ENCODE results near the gene INF2. TPM values are rescaled to one million over a fixed set of nuclear protein-coding genes. Genes with fewer than 3 reads are reported as not detected.
"Not testable (repeated sequence)": the region's sequence is repeated elsewhere in the genome, so short reads cannot be mapped to it uniquely, and the experiment has no call there.

Gene INF2
- total RNA-seq, 5 donors from 2014 or later (not counting 1 experiment from before 2014, with no cell fraction given) = 72.7 to 128 (median 83.7) TPM

GRCh38 chr14:104651876-104652260 is 37.5 kb upstream of the INF2 start:
- no peaks in the 10 kb centered on the region for H3K36me3 Mint-ChIP-seq
- H3K27me3 Mint-ChIP-seq = peaks cover 1 to 6% of the 10 kb centered on the region in 2 donors
- ChIA-PET POLR2A (no interaction called here), CTCF (interaction anchor here in 1 of 2 donors (0.5 kb wide), 1 partner anchor 723 kb away, joined by 4 read pairs; the partner anchor contains the start of gene TDRD9)
- Histone ChIP-seq H3K36me3 (ENCODE audit: control insufficient read depth in 2 of 2, extremely low read depth in 1 of 2, insufficient read depth in 1 of 2, low read length in 1 of 2) (no peaks in the 10 kb centered on the region), H3K4me1 (ENCODE audit: control insufficient read depth in 1 of 2, extremely low read depth in 1 of 2, insufficient read depth in 2 of 2, low read length in 2 of 2) (peaks cover 6 to 11% of the 10 kb centered on the region in 2 experiments), H3K27ac (ENCODE audit: low read length) (no peak overlapping the region), H3K4me3 (ENCODE audit: control insufficient read depth in 1 of 2, extremely low read depth in 1 of 2, low read length in 1 of 2) (no peak overlapping the region), H3K9me3 (no peaks in the 10 kb centered on the region), H3K27me3 (replicated peaks in 1 of 2; ENCODE audit: control insufficient read depth in 2 of 2, extremely low read depth in 1 of 2, insufficient read depth in 2 of 2, low read length in 1 of 2) (peaks cover 0 to 37% of the 10 kb centered on the region in 2 experiments)
- no peak overlapping the region for H3K27ac Mint-ChIP-seq
- no peak overlapping the region for H3K4me3 Mint-ChIP-seq
- 85% methylated on average over 7 of the region's 20 CpGs for WGBS (ENCODE audit: insufficient coverage)
- no peaks in the 10 kb centered on the region for H3K9me3 Mint-ChIP-seq
- DNase-seq (no peak), ATAC-seq (replicated peaks in 1 of 4) (no peak)
- peaks cover 4 to 14% (median 14%) of the 10 kb centered on the region in 3 donors for H3K4me1 Mint-ChIP-seq

DNA sequence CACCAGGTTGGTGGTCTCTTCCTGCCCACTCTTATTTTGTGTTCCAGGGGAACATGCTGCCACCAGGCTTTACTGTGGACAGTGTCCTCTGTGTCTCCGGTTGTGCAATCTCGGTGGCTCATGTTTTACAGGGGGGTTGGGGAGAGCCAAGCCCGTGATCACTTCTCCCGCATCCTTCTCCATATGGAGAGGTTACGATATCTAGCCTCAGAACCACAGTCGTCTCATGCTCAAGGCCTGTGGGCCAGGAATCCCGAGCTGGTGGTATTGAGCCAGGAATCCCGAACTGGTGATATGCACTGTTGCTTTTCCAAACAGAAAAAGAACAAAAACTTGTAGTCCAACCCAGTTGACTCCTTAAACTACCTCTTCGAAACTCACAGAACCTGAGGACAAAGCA is 37.0 kb upstream of the INF2 start:
- ATAC-seq (replicated peaks in 1 of 4) = no peak
- WGBS (ENCODE audit: insufficient coverage) = 88% methylated on average over 8 of the region's 9 CpGs
- Mint-ChIP-seq H3K36me3 (no peaks in the 10 kb centered on the region), H3K27ac (no peak overlapping the region), H3K4me3 (no peak overlapping the region), H3K9me3 (no peaks in the 10 kb centered on the region), H3K4me1 (peaks cover 9 to 19% (median 16%) of the 10 kb centered on the region in 3 donors), H3K27me3 (peaks cover 1 to 6% of the 10 kb centered on the region in 2 donors)
- ChIA-PET CTCF (no interaction called here), POLR2A (no interaction called here)
- Histone ChIP-seq H3K4me3 (ENCODE audit: control insufficient read depth in 1 of 2, extremely low read depth in 1 of 2, low read length in 1 of 2) (no peak overlapping the region), H3K9me3 (no peaks in the 10 kb centered on the region), H3K27ac (ENCODE audit: low read length) (no peak overlapping the region), H3K27me3 (replicated peaks in 1 of 2; ENCODE audit: control insufficient read depth in 2 of 2, extremely low read depth in 1 of 2, insufficient read depth in 2 of 2, low read length in 1 of 2) (peaks cover 0 to 37% of the 10 kb centered on the region in 2 experiments), H3K4me1 (ENCODE audit: control insufficient read depth in 1 of 2, extremely low read depth in 1 of 2, insufficient read depth in 2 of 2, low read length in 2 of 2) (peaks cover 9 to 16% of the 10 kb centered on the region in 2 experiments), H3K36me3 (ENCODE audit: control insufficient read depth in 2 of 2, extremely low read depth in 1 of 2, insufficient read depth in 1 of 2, low read length in 1 of 2) (no peaks in the 10 kb centered on the region)
- no peak for DNase-seq

DNA sequence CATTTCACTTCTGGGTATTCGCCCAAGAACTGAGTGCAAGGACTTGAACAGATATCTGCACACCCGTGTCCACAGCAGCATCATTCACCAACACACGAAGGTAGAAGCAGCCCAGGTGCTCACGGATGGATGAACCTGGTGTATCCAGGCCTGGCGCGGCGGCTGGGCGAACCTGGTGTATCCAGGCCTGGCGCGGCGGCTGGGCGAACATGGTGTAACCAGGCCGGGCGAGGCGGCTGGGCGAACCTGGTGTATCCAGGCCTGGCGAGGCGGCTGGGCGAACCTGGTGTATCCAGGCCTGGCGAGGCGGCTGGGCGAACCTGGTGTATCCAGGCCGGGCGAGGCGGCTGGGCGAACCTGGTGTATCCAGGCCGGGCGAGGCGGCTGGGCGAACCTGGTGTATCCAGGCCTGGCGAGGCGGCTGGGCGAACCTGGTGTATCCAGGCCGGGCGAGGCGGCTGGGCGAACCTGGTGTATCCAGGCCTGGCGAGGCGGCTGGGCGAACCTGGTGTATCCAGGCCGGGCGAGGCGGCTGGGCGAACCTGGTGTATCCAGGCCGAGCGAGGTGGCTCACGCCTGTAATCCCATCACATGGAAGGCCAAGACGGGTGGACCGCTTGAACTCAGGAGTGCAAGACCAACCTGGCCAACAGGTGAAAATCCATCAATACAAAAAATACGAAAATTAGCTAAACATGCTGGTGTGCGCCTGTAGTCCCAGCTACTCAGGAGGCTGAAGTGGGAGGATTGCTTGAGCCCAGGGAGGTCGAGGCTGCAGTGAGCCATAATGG is 36.1 kb upstream of the INF2 start:
- H3K27ac ChIP-seq (ENCODE audit: low read length); H3K4me3 Mint-ChIP-seq; POLR2A ChIA-PET; H3K36me3 ChIP-seq (ENCODE audit: control insufficient read depth in 2 of 2, extremely low read depth in 1 of 2, insufficient read depth in 1 of 2, low read length in 1 of 2); DNase-seq; H3K9me3 Mint-ChIP-seq; H3K4me3 ChIP-seq (ENCODE audit: control insufficient read depth in 1 of 2, extremely low read depth in 1 of 2, low read length in 1 of 2); H3K27me3 Mint-ChIP-seq; H3K27ac Mint-ChIP-seq; H3K9me3 ChIP-seq; H3K36me3 Mint-ChIP-seq; CTCF ChIA-PET; ATAC-seq (replicated peaks in 1 of 4): not testable (repeated sequence)
- WGBS (ENCODE audit: insufficient coverage) = 96% methylated on average over 24 of the region's 52 CpGs
- H3K4me1 Mint-ChIP-seq = peaks cover 17 to 27% (median 23%) of the 10 kb centered on the region in 3 donors
- peaks cover 14 to 25% of the 10 kb centered on the region in 2 experiments for H3K4me1 ChIP-seq (ENCODE audit: control insufficient read depth in 1 of 2, extremely low read depth in 1 of 2, insufficient read depth in 2 of 2, low read length in 2 of 2)
- H3K27me3 ChIP-seq (replicated peaks in 1 of 2; ENCODE audit: control insufficient read depth in 2 of 2, extremely low read depth in 1 of 2, insufficient read depth in 2 of 2, low read length in 1 of 2) = peaks cover 0 to 40% of the 10 kb centered on the region in 2 experiments

GRCh38 chr14:104654119-104654518 is 35.3 kb upstream of the INF2 start:
- peaks cover 21 to 27% (median 25%) of the 10 kb centered on the region in 3 donors for H3K4me1 Mint-ChIP-seq
- H3K36me3 ChIP-seq (ENCODE audit: control insufficient read depth in 2 of 2, extremely low read depth in 1 of 2, insufficient read depth in 1 of 2, low read length in 1 of 2) = no peaks in the 10 kb centered on the region
- ChIA-PET POLR2A (no interaction called here), CTCF (no interaction called here)
- H3K27me3 Mint-ChIP-seq = peaks cover 1 to 6% of the 10 kb centered on the region in 2 donors
- H3K27ac Mint-ChIP-seq = no peak overlapping the region
- no peak overlapping the region for H3K4me3 ChIP-seq (ENCODE audit: control insufficient read depth in 1 of 2, extremely low read depth in 1 of 2, low read length in 1 of 2)
- H3K4me1 ChIP-seq (ENCODE audit: control insufficient read depth in 1 of 2, extremely low read depth in 1 of 2, insufficient read depth in 2 of 2, low read length in 2 of 2) = peaks cover 21 to 26% of the 10 kb centered on the region in 2 experiments
- peaks cover 0 to 48% of the 10 kb centered on the region in 2 experiments for H3K27me3 ChIP-seq (replicated peaks in 1 of 2; ENCODE audit: control insufficient read depth in 2 of 2, extremely low read depth in 1 of 2, insufficient read depth in 2 of 2, low read length in 1 of 2)
- H3K9me3 Mint-ChIP-seq = no peaks in the 10 kb centered on the region
- H3K27ac ChIP-seq (ENCODE audit: low read length) = no peak overlapping the region
- no peaks in the 10 kb centered on the region for H3K36me3 Mint-ChIP-seq
- DNase-seq (no peak), ATAC-seq (replicated peaks in 1 of 4) (no peak)
- whole genome bisulfite sequencing (ENCODE audit: insufficient coverage) = 91% methylated on average over 6 of the region's 6 CpGs
- H3K9me3 ChIP-seq = no peaks in the 10 kb centered on the region
- H3K4me3 Mint-ChIP-seq = no peak overlapping the region

DNA sequence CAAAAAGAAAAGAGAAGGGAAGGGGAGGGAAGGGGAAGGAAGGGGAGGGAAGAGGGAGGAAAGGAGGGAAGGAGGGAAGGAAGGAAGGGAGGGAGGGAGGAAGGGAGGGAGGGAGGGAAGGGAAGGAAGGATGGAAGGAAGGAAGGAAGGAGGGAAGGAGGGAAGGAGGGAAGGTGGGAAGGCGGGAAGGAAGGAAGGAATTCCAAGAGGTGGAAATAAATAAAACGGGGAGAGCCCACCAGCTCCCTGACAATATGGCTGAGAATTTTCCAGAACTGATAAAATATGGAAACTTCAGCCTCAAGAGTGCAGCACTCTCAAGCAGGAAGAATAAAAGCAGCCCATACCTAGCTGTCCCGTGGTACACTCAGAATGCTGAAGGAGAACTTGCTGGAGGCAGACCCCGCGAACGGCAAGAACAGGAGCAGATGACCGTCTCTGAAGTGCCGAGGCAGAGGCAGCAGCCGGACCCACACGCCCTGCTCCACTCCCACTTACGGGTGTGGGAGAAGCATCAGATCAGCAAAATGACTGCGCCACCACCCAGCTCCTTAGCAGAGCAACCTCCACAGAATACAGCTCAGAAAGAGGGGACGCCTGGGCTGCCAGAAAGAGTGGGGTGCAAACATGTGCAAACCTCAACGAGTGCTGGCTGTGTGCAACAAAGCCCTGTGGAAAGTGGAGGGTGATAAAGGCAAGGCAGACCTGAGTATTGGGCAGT is 34.1 kb upstream of the INF2 start:
- peaks cover 0 to 53% of the 10 kb centered on the region in 2 experiments for H3K27me3 ChIP-seq (replicated peaks in 1 of 2; ENCODE audit: control insufficient read depth in 2 of 2, extremely low read depth in 1 of 2, insufficient read depth in 2 of 2, low read length in 1 of 2)
- H3K4me3 ChIP-seq (ENCODE audit: control insufficient read depth in 1 of 2, extremely low read depth in 1 of 2, low read length in 1 of 2) = no peak overlapping the region
- Mint-ChIP-seq H3K27me3 (peaks cover 0 to 5% of the 10 kb centered on the region in 2 donors), H3K9me3 (no peaks in the 10 kb centered on the region), H3K4me1 (peaks cover 24 to 31% (median 25%) of the 10 kb centered on the region in 3 donors), H3K27ac (no peak overlapping the region), H3K4me3 (peak overlapping the region in 1 of 3 donors; percentile 45), H3K36me3 (no peaks in the 10 kb centered on the region)
- H3K4me1 ChIP-seq (ENCODE audit: control insufficient read depth in 1 of 2, extremely low read depth in 1 of 2, insufficient read depth in 2 of 2, low read length in 2 of 2) = peaks cover 27 to 32% of the 10 kb centered on the region in 2 experiments
- H3K36me3 ChIP-seq (ENCODE audit: control insufficient read depth in 2 of 2, extremely low read depth in 1 of 2, insufficient read depth in 1 of 2, low read length in 1 of 2) = no peaks in the 10 kb centered on the region
- H3K27ac ChIP-seq (ENCODE audit: low read length) = no peak overlapping the region
- ChIA-PET CTCF (no interaction called here), POLR2A (interaction anchor here in 1 of 2 donors (0.6 kb wide), 1 partner anchor 12 kb away, joined by 3 read pairs; no protein-coding TSS in a partner anchor)
- ATAC-seq (replicated peaks in 1 of 4) (no peak), DNase-seq (no peak)
- no peaks in the 10 kb centered on the region for H3K9me3 ChIP-seq
- WGBS (ENCODE audit: insufficient coverage) = 87% methylated on average over 8 of the region's 14 CpGs

DNA sequence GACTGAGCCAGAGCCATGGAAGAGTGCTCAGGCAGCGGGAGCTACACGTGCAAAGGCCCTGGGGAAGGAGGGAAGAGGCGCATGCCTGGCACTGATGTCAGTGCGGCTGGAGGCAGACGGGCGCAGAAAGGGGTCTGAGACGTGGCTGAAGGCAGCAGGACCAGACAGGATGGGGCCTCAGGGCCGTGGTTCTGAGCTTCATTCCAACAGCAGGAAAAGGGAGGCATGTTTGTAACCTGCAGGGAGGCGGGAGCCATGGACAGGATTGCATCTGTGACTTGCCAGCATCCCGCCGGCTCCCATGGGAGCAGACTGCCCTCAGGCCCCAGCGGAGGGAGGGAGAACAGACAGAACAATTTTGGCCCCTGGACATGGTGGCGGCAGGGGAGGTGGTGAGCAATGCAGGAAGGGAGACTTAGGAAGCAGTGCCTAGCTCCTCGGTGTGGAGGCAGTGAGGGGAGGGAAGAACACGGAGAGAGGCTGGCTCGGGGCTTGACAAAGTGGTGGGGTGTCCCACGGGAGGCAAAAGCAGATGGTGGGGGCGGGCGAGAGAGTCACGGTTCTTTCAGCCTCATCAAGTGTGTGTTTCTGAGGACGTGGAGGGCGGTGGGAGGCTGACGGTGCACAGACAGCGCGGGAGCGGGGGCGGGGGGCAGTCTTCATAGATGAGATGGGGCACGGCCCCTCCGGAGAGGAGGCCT is 33.3 kb upstream of the INF2 start:
- POLR2A ChIA-PET = no interaction called here
- DNase-seq = no peak

More for the DNA sequence above, 33.3 kb upstream of the INF2 start:
- Histone ChIP-seq H3K9me3 (no peaks in the 10 kb centered on the region), H3K36me3 (ENCODE audit: control insufficient read depth in 2 of 2, extremely low read depth in 1 of 2, insufficient read depth in 1 of 2, low read length in 1 of 2) (no peaks in the 10 kb centered on the region), H3K27me3 (replicated peaks in 1 of 2; ENCODE audit: control insufficient read depth in 2 of 2, extremely low read depth in 1 of 2, insufficient read depth in 2 of 2, low read length in 1 of 2) (peaks cover 0 to 51% of the 10 kb centered on the region in 2 experiments), H3K27ac (ENCODE audit: low read length) (no peak overlapping the region), H3K4me3 (ENCODE audit: control insufficient read depth in 1 of 2, extremely low read depth in 1 of 2, low read length in 1 of 2) (no peak overlapping the region), H3K4me1 (ENCODE audit: control insufficient read depth in 1 of 2, extremely low read depth in 1 of 2, insufficient read depth in 2 of 2, low read length in 2 of 2) (peaks cover 27 to 34% of the 10 kb centered on the region in 2 experiments)
- no peak for ATAC-seq (replicated peaks in 1 of 4)
- peaks cover 30 to 39% (median 32%) of the 10 kb centered on the region in 3 donors for H3K4me1 Mint-ChIP-seq
- no peaks in the 10 kb centered on the region for H3K36me3 Mint-ChIP-seq
- H3K4me3 Mint-ChIP-seq = peak overlapping the region in 1 of 3 donors; percentile 45
- H3K27ac Mint-ChIP-seq = no peak overlapping the region
- CTCF ChIA-PET = no interaction called here
- no peaks in the 10 kb centered on the region for H3K9me3 Mint-ChIP-seq
- H3K27me3 Mint-ChIP-seq = peaks cover 0 to 12% of the 10 kb centered on the region in 2 donors
- 72% methylated on average over 26 of the region's 29 CpGs for WGBS (ENCODE audit: insufficient coverage)
